Measurements from ENCODE around the gene PERM1. TPM values are rescaled to one million over a fixed set of nuclear protein-coding genes. Genes with fewer than 3 reads are reported as not detected.

Gene PERM1
- total RNA-seq, 1 experiment from 2014 or later: not detected

DNA sequence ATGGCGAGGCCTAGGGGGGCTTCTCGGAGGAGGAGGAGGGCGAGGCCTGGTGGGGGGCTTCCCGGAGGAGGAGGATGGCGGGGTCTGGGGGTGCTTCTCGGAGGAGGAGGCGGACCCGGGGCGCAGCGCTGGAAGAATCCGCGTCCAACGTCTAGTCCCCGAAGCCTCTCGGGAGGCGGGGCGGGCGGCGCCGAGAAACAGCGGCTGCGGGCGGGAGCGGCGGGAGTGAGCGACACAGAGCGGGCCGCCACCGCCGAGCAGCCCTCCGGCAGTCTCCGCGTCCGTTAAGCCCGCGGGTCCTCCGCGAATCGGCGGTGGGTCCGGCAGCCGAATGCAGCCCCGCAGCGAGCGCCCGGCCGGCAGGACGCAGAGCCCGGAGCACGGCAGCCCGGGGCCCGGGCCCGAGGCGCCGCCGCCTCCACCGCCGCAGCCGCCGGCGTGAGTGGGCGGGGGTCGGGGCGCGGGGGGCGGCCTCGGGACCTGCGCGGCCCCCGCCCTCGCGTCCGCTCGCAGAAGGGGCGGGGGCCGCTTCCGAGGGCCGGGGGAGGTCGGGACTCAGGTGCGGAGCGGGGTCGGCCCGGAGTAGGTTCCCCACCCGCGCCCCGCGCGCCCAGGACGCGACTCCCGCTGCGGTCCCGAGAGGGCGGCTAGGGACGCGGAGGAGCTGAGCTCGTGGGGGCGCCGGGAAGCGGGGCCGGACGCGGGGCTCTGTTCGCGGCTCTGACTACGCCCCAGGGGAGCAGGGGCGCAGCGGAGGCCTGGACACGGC is 21.3 kb downstream of the PERM1 start, which contains the start of gene KLHL17 (continued):
- TF ChIP-seq, protein P1, sequence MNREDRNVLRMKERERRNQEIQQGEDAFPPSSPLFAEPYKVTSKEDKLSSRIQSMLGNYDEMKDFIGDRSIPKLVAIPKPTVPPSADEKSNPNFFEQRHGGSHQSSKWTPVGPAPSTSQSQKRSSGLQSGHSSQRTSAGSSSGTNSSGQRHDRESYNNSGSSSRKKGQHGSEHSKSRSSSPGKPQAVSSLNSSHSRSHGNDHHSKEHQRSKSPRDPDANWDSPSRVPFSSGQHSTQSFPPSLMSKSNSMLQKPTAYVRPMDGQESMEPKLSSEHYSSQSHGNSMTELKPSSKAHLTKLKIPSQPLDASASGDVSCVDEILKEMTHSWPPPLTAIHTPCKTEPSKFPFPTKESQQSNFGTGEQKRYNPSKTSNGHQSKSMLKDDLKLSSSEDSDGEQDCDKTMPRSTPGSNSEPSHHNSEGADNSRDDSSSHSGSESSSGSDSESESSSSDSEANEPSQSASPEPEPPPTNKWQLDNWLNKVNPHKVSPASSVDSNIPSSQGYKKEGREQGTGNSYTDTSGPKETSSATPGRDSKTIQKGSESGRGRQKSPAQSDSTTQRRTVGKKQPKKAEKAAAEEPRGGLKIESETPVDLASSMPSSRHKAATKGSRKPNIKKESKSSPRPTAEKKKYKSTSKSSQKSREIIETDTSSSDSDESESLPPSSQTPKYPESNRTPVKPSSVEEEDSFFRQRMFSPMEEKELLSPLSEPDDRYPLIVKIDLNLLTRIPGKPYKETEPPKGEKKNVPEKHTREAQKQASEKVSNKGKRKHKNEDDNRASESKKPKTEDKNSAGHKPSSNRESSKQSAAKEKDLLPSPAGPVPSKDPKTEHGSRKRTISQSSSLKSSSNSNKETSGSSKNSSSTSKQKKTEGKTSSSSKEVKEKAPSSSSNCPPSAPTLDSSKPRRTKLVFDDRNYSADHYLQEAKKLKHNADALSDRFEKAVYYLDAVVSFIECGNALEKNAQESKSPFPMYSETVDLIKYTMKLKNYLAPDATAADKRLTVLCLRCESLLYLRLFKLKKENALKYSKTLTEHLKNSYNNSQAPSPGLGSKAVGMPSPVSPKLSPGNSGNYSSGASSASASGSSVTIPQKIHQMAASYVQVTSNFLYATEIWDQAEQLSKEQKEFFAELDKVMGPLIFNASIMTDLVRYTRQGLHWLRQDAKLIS (CRISPR knock-in tag; IDR thresholded peaks at IDR 0.05; ENCODE audit: borderline replicate concordance): no peak
- TF ChIP-seq, protein P2, sequence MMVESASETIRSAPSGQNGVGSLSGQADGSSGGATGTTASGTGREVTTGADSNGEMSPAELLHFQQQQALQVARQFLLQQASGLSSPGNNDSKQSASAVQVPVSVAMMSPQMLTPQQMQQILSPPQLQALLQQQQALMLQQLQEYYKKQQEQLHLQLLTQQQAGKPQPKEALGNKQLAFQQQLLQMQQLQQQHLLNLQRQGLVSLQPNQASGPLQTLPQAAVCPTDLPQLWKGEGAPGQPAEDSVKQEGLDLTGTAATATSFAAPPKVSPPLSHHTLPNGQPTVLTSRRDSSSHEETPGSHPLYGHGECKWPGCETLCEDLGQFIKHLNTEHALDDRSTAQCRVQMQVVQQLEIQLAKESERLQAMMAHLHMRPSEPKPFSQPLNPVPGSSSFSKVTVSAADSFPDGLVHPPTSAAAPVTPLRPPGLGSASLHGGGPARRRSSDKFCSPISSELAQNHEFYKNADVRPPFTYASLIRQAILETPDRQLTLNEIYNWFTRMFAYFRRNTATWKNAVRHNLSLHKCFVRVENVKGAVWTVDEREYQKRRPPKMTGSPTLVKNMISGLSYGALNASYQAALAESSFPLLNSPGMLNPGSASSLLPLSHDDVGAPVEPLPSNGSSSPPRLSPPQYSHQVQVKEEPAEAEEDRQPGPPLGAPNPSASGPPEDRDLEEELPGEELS (CRISPR knock-in tag; IDR thresholded peaks at IDR 0.05): peak; percentile 37; the same call in 1 of the 2 replicates
- TF ChIP-seq, protein P3, sequence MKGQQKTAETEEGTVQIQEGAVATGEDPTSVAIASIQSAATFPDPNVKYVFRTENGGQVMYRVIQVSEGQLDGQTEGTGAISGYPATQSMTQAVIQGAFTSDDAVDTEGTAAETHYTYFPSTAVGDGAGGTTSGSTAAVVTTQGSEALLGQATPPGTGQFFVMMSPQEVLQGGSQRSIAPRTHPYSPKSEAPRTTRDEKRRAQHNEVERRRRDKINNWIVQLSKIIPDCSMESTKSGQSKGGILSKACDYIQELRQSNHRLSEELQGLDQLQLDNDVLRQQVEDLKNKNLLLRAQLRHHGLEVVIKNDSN (CRISPR knock-in tag; IDR thresholded peaks at IDR 0.05): no peak
- no peak for TF ChIP-seq ZNF396 (CRISPR knock-in tag; IDR thresholded peaks at IDR 0.05; ENCODE audit: borderline replicate concordance)
- TF ChIP-seq, protein P4, sequence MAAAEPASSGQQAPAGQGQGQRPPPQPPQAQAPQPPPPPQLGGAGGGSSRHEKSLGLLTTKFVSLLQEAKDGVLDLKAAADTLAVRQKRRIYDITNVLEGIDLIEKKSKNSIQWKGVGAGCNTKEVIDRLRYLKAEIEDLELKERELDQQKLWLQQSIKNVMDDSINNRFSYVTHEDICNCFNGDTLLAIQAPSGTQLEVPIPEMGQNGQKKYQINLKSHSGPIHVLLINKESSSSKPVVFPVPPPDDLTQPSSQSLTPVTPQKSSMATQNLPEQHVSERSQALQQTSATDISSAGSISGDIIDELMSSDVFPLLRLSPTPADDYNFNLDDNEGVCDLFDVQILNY (CRISPR knock-in tag; IDR thresholded peaks at IDR 0.05): no peak; the same call in 1 of the 2 replicates
- no peak for TF ChIP-seq ATF1 (CRISPR knock-in tag; IDR thresholded peaks at IDR 0.05)
- TF ChIP-seq, protein P5, sequence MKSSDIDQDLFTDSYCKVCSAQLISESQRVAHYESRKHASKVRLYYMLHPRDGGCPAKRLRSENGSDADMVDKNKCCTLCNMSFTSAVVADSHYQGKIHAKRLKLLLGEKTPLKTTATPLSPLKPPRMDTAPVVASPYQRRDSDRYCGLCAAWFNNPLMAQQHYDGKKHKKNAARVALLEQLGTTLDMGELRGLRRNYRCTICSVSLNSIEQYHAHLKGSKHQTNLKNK (CRISPR knock-in tag; IDR thresholded peaks at IDR 0.05): no peak
- TF ChIP-seq, protein P6, sequence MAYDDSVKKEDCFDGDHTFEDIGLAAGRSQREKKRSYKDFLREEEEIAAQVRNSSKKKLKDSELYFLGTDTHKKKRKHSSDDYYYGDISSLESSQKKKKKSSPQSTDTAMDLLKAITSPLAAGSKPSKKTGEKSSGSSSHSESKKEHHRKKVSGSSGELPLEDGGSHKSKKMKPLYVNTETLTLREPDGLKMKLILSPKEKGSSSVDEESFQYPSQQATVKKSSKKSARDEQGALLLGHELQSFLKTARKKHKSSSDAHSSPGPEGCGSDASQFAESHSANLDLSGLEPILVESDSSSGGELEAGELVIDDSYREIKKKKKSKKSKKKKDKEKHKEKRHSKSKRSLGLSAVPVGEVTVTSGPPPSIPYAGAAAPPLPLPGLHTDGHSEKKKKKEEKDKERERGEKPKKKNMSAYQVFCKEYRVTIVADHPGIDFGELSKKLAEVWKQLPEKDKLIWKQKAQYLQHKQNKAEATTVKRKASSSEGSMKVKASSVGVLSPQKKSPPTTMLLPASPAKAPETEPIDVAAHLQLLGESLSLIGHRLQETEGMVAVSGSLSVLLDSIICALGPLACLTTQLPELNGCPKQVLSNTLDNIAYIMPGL (CRISPR knock-in tag; IDR thresholded peaks at IDR 0.05): 0 out of 2 replicates have a peak, but pooled peaks have one; percentile 35
- TF ChIP-seq MXD4 (CRISPR knock-in tag; IDR thresholded peaks at IDR 0.05; ENCODE audit: borderline replicate concordance): no peak
- TF ChIP-seq FOXK1 (CRISPR knock-in tag; IDR thresholded peaks at IDR 0.05): peak; percentile 53; the same call in 1 of the 2 replicates
- TF ChIP-seq, protein P7, sequence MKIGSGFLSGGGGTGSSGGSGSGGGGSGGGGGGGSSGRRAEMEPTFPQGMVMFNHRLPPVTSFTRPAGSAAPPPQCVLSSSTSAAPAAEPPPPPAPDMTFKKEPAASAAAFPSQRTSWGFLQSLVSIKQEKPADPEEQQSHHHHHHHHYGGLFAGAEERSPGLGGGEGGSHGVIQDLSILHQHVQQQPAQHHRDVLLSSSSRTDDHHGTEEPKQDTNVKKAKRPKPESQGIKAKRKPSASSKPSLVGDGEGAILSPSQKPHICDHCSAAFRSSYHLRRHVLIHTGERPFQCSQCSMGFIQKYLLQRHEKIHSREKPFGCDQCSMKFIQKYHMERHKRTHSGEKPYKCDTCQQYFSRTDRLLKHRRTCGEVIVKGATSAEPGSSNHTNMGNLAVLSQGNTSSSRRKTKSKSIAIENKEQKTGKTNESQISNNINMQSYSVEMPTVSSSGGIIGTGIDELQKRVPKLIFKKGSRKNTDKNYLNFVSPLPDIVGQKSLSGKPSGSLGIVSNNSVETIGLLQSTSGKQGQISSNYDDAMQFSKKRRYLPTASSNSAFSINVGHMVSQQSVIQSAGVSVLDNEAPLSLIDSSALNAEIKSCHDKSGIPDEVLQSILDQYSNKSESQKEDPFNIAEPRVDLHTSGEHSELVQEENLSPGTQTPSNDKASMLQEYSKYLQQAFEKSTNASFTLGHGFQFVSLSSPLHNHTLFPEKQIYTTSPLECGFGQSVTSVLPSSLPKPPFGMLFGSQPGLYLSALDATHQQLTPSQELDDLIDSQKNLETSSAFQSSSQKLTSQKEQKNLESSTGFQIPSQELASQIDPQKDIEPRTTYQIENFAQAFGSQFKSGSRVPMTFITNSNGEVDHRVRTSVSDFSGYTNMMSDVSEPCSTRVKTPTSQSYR (CRISPR knock-in tag; IDR thresholded peaks at IDR 0.05): no peak

Measured in WTC11 (cell line).